OCI-M2 (cell line): ENCODE data around the gene KIRREL3.

Experiments used
- DNase-seq: peaks from one replicate; lab custom pipeline; 2025; ENCODE audit not compliant: unreplicated experiment; lab: John Stamatoyannopoulos, UW

KIRREL3 gene

GRCh38 chr11:126917531-126918204 lies 82.9 kb downstream of the KIRREL3 start:
- DNase-seq = no peak

- DNase-seq = no peak
Observed at GRCh38 chr11:126915430-126915829, 85.1 kb downstream of the KIRREL3 start.

- DNase-seq = no peak
Observed at GRCh38 chr11:126914941-126915340, 85.6 kb downstream of the KIRREL3 start.

- no peak for DNase-seq
Observed at GRCh38 chr11:126914166-126914565, 86.4 kb downstream of the KIRREL3 start.

GRCh38 chr11:126904520-126904919 lies 96.0 kb downstream of the KIRREL3 start:
- no peak for DNase-seq

GRCh38 chr11:126901783-126902182 lies 98.8 kb downstream of the KIRREL3 start:
- no peak for DNase-seq

GRCh38 chr11:126899961-126900748 lies 100.4 kb downstream of the KIRREL3 start:
- DNase-seq = no peak

- DNase-seq = no peak
Observed at GRCh38 chr11:126898802-126899201, 101.8 kb downstream of the KIRREL3 start.

- DNase-seq = no peak
Observed at GRCh38 chr11:126897430-126897829, 103.1 kb downstream of the KIRREL3 start.

GRCh38 chr11:126896025-126896424 lies 104.5 kb downstream of the KIRREL3 start:
- no peak for DNase-seq

GRCh38 chr11:126893796-126894195 lies 106.8 kb downstream of the KIRREL3 start:
- DNase-seq = no peak

- DNase-seq = no peak
Observed at GRCh38 chr11:126892756-126893155, 107.8 kb downstream of the KIRREL3 start.

GRCh38 chr11:126891556-126892217 lies 108.9 kb downstream of the KIRREL3 start:
- DNase-seq = no peak

GRCh38 chr11:126890561-126890960 lies 110.0 kb downstream of the KIRREL3 start:
- no peak for DNase-seq

- DNase-seq = no peak
Observed at GRCh38 chr11:126888115-126888712, 112.4 kb downstream of the KIRREL3 start.

- no peak for DNase-seq
Observed at GRCh38 chr11:126886636-126887035, 113.9 kb downstream of the KIRREL3 start.

- no peak for DNase-seq
Observed at GRCh38 chr11:126886085-126886484, 114.5 kb downstream of the KIRREL3 start.

- no peak for DNase-seq
Observed at GRCh38 chr11:126884594-126884993, 116.0 kb downstream of the KIRREL3 start.

- DNase-seq = no peak
Observed at GRCh38 chr11:126884192-126884591, 116.4 kb downstream of the KIRREL3 start.

GRCh38 chr11:126880872-126881271 lies 119.7 kb downstream of the KIRREL3 start:
- DNase-seq = no peak

GRCh38 chr11:126879516-126879915 lies 121.1 kb downstream of the KIRREL3 start:
- no peak for DNase-seq
